Thyroid gland (tissue), 4 donors: Measurements from ENCODE around the gene PARD3B. TPM values are rescaled to one million over a fixed set of nuclear protein-coding genes. Genes with fewer than 3 reads are reported as not detected.

Source experiments
- DNase-seq, 2 donors: peaks; one replicate each; pipeline ENCODE4 v3.0.0-alpha.2; 2019
- H3K27ac ChIP-seq, 3 donors: fragments of 200-600 bp; sonication (generic); 1 replicate in 2 of 3; 2 replicates in 1 of 3; pipeline ENCODE4 v1.5.1; 2016 to 2019; ENCODE audit warnings: mild to moderate bottlenecking in 1 of 3, moderate library complexity in 1 of 3
- H3K27me3 ChIP-seq: fragments of 200-600 bp; sonication (generic); one replicate; pipeline ENCODE4 v1.5.1; 2019
- H3K36me3 ChIP-seq, 2 donors: fragments of 200-600 bp; sonication (generic); one replicate each; pipeline ENCODE4 v1.5.1; 2016 to 2019
- H3K4me1 ChIP-seq, 2 donors: fragments of 200-600 bp; sonication (generic); one replicate each; pipeline ENCODE4 v1.5.1; 2017 to 2019
- H3K4me3 ChIP-seq, 3 donors: fragments of 200-600 bp; sonication (generic); replicated peaks in 1 of 3; 1 replicate in 2 of 3; 2 replicates in 1 of 3; pipeline ENCODE4 v1.5.1; 2016; ENCODE audit warnings: mild to moderate bottlenecking in 1 of 3
- H3K9me3 ChIP-seq: fragments of 200-600 bp; sonication (generic); one replicate; pipeline ENCODE4 v1.5.1; 2017
- POLR2A ChIP-seq, 2 donors: fragments of 450-650 bp; IDR thresholded peaks; one replicate each; pipeline ENCODE4 v1.6.1; 2017; ENCODE audit warnings: antibody characterized with exemption in 2 of 2, mild to moderate bottlenecking in 2 of 2, moderate library complexity in 1 of 2
- whole genome bisulfite sequencing, 2 donors: methylation state at CpG; one replicate each; pipeline ENCODE4 v1.1.5; 2017; 5-methylcytosine and 5-hydroxymethylcytosine counted together
- intact Hi-C: fragments of 100-400 bp; cut with DNase I; formaldehyde crosslinking; loops from one replicate; pipeline ENCODE4 v1.15.1; 2023
- total RNA-seq, 4 donors: library from RNA; depleted of rRNA; stranded (reverse); fragments of >200 nt; gene quantifications; one replicate each; pipeline ENCODE4 v1.2.3, GENCODE V29; 2016
- TF ChIP-seq, protein P1 (sequence below), 6 experiments: fragments of 200-600 bp in 3 of 6; fragments of 450-650 bp in 3 of 6; sonication (generic) in 3 of 6; IDR thresholded peaks; one replicate each; pipeline ENCODE4 v1.5.1; 2016 to 2019; ENCODE audit warnings: antibody characterized with exemption in 6 of 6, mild to moderate bottlenecking in 2 of 6, inconsistent platforms in 1 of 6, moderate library complexity in 1 of 6

The PARD3B gene
- total RNA-seq, 4 donors from 2014 or later = 27.0 to 43.4 (median 34.6) TPM

DNA sequence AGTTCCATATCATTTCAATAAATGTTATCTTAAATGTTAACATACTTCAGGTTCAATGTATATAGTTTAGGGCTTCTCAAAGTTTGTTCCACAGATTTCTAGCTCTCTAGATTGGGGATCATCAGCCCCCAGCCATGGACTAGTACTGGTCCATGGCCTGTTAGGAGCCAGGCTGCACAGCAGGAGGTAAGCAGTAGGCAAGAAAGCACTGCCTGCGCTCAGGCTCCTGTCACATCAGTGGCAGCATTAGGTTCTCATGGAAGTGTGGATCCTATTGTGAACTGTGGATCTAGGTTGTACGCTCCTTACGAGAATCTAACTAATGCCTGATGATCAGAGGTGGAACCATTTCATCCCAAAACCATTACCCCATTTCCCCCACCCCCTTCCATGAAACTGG lies 531.1 kb downstream of the PARD3B start:
- TF ChIP-seq, protein P1, sequence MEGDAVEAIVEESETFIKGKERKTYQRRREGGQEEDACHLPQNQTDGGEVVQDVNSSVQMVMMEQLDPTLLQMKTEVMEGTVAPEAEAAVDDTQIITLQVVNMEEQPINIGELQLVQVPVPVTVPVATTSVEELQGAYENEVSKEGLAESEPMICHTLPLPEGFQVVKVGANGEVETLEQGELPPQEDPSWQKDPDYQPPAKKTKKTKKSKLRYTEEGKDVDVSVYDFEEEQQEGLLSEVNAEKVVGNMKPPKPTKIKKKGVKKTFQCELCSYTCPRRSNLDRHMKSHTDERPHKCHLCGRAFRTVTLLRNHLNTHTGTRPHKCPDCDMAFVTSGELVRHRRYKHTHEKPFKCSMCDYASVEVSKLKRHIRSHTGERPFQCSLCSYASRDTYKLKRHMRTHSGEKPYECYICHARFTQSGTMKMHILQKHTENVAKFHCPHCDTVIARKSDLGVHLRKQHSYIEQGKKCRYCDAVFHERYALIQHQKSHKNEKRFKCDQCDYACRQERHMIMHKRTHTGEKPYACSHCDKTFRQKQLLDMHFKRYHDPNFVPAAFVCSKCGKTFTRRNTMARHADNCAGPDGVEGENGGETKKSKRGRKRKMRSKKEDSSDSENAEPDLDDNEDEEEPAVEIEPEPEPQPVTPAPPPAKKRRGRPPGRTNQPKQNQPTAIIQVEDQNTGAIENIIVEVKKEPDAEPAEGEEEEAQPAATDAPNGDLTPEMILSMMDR (IDR thresholded peaks at IDR 0.05) = no peak
- TF ChIP-seq POLR2A (IDR thresholded peaks at IDR 0.05) = no peak
- no peaks in the 10 kb centered on the region for H3K9me3 ChIP-seq
- intact Hi-C loops = no loop called here
- H3K4me1 ChIP-seq = peaks cover 6 to 11% of the 10 kb centered on the region in 2 donors
- no peak for DNase-seq
- H3K27ac ChIP-seq = no peak overlapping the region
- 95 to 98% methylated on average over 3 of the region's 3 CpGs for WGBS, 2 donors
- H3K27me3 ChIP-seq = no peaks in the 10 kb centered on the region
- no peaks in the 10 kb centered on the region for H3K36me3 ChIP-seq
- no peak overlapping the region for H3K4me3 ChIP-seq

DNA sequence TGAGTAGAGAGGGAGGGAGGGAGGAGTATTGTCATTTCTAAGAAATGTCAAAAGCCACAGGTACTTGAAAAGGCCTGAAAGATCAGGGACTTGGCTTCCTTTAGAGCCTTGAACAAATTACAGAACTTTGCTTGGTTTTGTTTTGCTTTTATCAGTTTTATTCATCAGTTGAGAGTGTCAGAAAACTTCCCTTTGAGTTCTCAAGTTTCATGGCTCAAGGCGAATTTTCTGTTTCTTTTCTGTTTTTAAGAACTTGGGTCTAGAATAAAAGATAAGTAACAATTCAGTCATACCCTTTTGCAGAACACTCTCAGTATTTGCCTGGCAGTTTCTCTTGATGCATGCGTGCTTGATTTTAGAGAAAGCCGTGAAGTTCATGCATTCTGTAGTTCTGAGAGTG lies 531.9 kb downstream of the PARD3B start:
- 27 to 45% methylated on average over 3 of the region's 3 CpGs for WGBS, 2 donors
- no peaks in the 10 kb centered on the region for H3K27me3 ChIP-seq
- intact Hi-C loops = no loop called here

DNA sequence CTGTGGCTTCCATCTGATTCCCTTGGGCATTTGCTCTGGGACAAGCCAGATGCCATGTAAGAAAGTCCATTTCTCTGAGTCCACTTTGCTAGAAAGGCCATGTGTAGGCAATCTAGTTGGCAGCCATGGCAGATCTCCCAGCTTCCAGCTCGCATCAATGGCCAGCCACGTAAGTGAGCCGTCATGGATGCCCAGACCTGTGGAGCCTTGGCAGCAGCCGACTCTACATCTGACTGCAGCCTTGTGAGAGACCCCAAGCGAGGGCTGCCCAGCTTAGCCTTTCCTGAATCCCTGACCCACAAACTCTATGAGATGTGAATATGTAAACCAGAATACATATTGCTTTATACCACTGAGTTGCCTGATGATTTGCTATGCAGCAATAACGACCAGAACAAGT lies 533.5 kb downstream of the PARD3B start:
- DNase-seq = no peak
- Histone ChIP-seq H3K27ac (no peak overlapping the region), H3K36me3 (no peaks in the 10 kb centered on the region), H3K4me3 (no peak overlapping the region), H3K27me3 (no peaks in the 10 kb centered on the region), H3K9me3 (no peaks in the 10 kb centered on the region), H3K4me1 (peaks cover 6 to 11% of the 10 kb centered on the region in 2 donors)
- 94 to 99% methylated on average over 6 of the region's 6 CpGs for WGBS, 2 donors
- intact Hi-C loops = no loop called here
- TF ChIP-seq POLR2A (IDR thresholded peaks at IDR 0.05) = no peak
- TF ChIP-seq, protein P1 (IDR thresholded peaks at IDR 0.05) = no peak

More for the DNA sequence above, 531.9 kb downstream of the PARD3B start:
- H3K4me1 ChIP-seq = peaks cover 6 to 11% of the 10 kb centered on the region in 2 donors
- TF ChIP-seq, protein P1 (IDR thresholded peaks at IDR 0.05) = no peak
- no peaks in the 10 kb centered on the region for H3K9me3 ChIP-seq
- H3K27ac ChIP-seq = no peak overlapping the region
- H3K4me3 ChIP-seq = no peak overlapping the region
- DNase-seq = no peak
- H3K36me3 ChIP-seq = no peaks in the 10 kb centered on the region

DNA sequence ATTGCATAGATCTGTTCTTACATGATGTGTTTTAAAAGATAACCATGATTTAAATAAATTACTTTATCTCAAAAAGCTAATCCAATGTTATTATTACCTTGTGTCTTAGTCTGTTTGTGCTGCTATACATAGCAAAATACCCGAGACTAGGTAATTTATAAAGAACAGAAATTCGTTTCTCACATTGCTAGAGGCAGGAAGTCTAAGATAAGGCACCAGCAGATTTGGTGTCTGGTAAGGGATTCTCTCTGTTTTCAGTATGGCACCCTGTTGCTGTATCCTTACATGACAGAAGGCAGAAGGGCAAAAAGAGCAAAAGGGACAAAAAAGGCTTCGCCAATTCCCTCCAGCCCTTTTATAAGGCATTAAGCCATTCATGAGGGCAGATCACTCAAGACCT lies 533.9 kb downstream of the PARD3B start:
- DNase-seq = no peak
- intact Hi-C loops = no loop called here
- Histone ChIP-seq H3K27me3 (no peaks in the 10 kb centered on the region), H3K4me3 (no peak overlapping the region), H3K4me1 (peaks cover 6 to 11% of the 10 kb centered on the region in 2 donors), H3K36me3 (no peaks in the 10 kb centered on the region), H3K27ac (no peak overlapping the region), H3K9me3 (no peaks in the 10 kb centered on the region)
- WGBS, 2 donors = 90 to 92% methylated on average over 3 of the region's 3 CpGs
- TF ChIP-seq, protein P1 (IDR thresholded peaks at IDR 0.05) = no peak

DNA sequence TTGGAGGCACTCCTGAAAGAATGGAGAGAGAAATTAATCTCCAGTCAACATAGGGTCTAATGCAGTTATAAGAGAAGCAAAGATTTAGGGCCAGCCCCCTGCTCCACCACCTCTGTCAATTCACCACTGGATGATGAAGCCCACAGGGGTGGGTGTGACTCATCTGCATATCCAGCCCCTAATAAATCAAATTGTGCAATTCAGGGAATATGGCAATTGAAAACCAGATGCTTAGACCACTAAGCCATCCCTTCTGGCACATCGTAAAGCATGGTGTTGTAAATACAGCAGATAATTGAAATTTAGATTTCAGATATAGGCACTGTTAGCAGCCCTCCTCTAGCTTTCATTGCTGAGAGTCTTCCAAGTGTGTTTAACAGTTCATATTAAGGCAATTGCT lies 541.4 kb downstream of the PARD3B start:
- Histone ChIP-seq H3K36me3 (no peaks in the 10 kb centered on the region), H3K4me1 (peaks cover 0 to 7% of the 10 kb centered on the region in 2 donors), H3K9me3 (no peaks in the 10 kb centered on the region), H3K4me3 (no peak overlapping the region), H3K27me3 (no peaks in the 10 kb centered on the region), H3K27ac (no peak overlapping the region)
- no peak for TF ChIP-seq POLR2A (IDR thresholded peaks at IDR 0.05)
- TF ChIP-seq, protein P1 (IDR thresholded peaks at IDR 0.05) = no peak
- no peak for DNase-seq
- 87 to 94% methylated on average over 1 of the region's 1 CpG for WGBS, 2 donors
- intact Hi-C loops = no loop called here
